CD4-positive, alpha-beta T cell (primary cell): ENCODE measurements around the gene TLK1. TPM values are rescaled to one million over a fixed set of nuclear protein-coding genes. Genes with fewer than 3 reads are reported as not detected.

ENCODE experiments used
- ATAC-seq: fragments of 200-7000 bp; cut with Tn5 transposase; one replicate; pipeline ENCODE4 v1.10.0; 2022; ENCODE audit warnings: mild to moderate bottlenecking; ENCODE audit not compliant: poor library complexity
- CTCF ChIA-PET: fragments of 350-600 bp; sonication (Branson Sonifier 250); formaldehyde crosslinking; loops from one replicate; lab custom pipeline; 2021; ENCODE audit warnings: antibody characterized with exemption, inconsistent platforms; lab: Charles Lee
- POLR2A ChIA-PET: fragments of 350-600 bp; sonication (Branson Sonifier 250); formaldehyde crosslinking; loops from one replicate; lab custom pipeline; 2021; ENCODE audit warnings: antibody characterized with exemption, inconsistent platforms; lab: Charles Lee
- DNase-seq, 14 experiments: peaks; one replicate each; pipeline ENCODE4 v3.0.0-alpha.2; 2013 to 2020; ENCODE audit warnings: mixed read lengths in 2 of 14
- H3K27ac ChIP-seq, 2 donors: one replicate each; pipeline versions ENCODE4 v1.5.1 to v1.7.0; 2013; ENCODE audit warnings: low read length in 2 of 2, low read depth in 1 of 2, mild to moderate bottlenecking in 1 of 2
- H3K27me3 ChIP-seq, 2 experiments: 1 replicate in 1 of 2; 2 replicates in 1 of 2; pipeline versions ENCODE4 v1.6.1 to v1.7.0; 2013; ENCODE audit warnings: low read length in 2 of 2, control low read depth in 1 of 2, mild to moderate bottlenecking in 1 of 2, moderate library complexity in 1 of 2; ENCODE audit not compliant: insufficient read depth in 2 of 2, control insufficient read depth in 1 of 2
- H3K36me3 ChIP-seq: one replicate; pipeline ENCODE4 v1.6.1; 2013; ENCODE audit warnings: low read length, control low read depth; ENCODE audit not compliant: insufficient read depth
- H3K4me1 ChIP-seq: one replicate; pipeline ENCODE4 v1.6.1; 2013; ENCODE audit warnings: low read length, control low read depth; ENCODE audit not compliant: insufficient read depth
- H3K4me3 ChIP-seq: one replicate; pipeline ENCODE4 v1.5.1; 2013; ENCODE audit warnings: mild to moderate bottlenecking, low read length, moderate library complexity
- H3K9me3 ChIP-seq, 2 experiments: 1 replicate in 1 of 2; 2 replicates in 1 of 2; pipeline versions ENCODE4 v1.6.1 to v1.7.0; 2013; ENCODE audit warnings: low read length in 2 of 2, mild to moderate bottlenecking in 2 of 2, control low read depth in 1 of 2, moderate library complexity in 1 of 2; ENCODE audit not compliant: control insufficient read depth in 1 of 2, insufficient read depth in 1 of 2
- H3K27ac Mint-ChIP-seq: one replicate; pipeline ENCODE4 v1.8.0; 2020; ENCODE audit warnings: mixed read lengths
- H3K27me3 Mint-ChIP-seq: one replicate; pipeline ENCODE4 v1.8.0; 2021; ENCODE audit warnings: mixed read lengths
- H3K36me3 Mint-ChIP-seq: one replicate; pipeline ENCODE4 v1.8.0; 2021; ENCODE audit warnings: low read depth, mixed read lengths
- H3K4me1 Mint-ChIP-seq: one replicate; pipeline ENCODE4 v1.8.0; 2021; ENCODE audit warnings: low read depth, mixed read lengths
- H3K4me3 Mint-ChIP-seq: one replicate; pipeline ENCODE4 v1.8.0; 2020; ENCODE audit warnings: mild to moderate bottlenecking, mixed read lengths
- H3K9me3 Mint-ChIP-seq: one replicate; pipeline ENCODE4 v1.8.0; 2020; ENCODE audit warnings: mixed read lengths
- CTCF ChIP-seq: fragments of 200-600 bp; IDR thresholded peaks from one replicate; pipeline ENCODE4 v1.8.0; 2022; ENCODE audit warnings: antibody characterized with exemption, mild to moderate bottlenecking
- intact Hi-C, 2 experiments: fragments of 100-400 bp; cut with DNase I in 1 of 2; cut with micrococcal nuclease in 1 of 2; formaldehyde crosslinking; loops; one replicate each; pipeline versions ENCODE4 v1.15.1 to v1.9.0; 2023 to 2025; cut with DNase I, micrococcal nuclease
- total RNA-seq, 174 experiments: library from RNA in 2 of 174; stranded (reverse) in 2 of 174; gene quantifications; one replicate each; pipeline ENCODE4 v1.2.3 and lab custom pipeline; 2021 to 2026

Gene TLK1
- total RNA-seq, 2 experiments from 2014 or later, result 135 to 138 TPM

GRCh38 chr2:171191021-171191420 lies 30.3 kb upstream of the TLK1 start:
- Mint-ChIP-seq H3K4me3 (no peak overlapping the region), H3K27me3 (no peaks in the 10 kb centered on the region), H3K27ac (no peak overlapping the region), H3K4me1 (no peaks in the 10 kb centered on the region), H3K36me3 (no peaks in the 10 kb centered on the region), H3K9me3 (no peaks in the 10 kb centered on the region)
- H3K27me3 ChIP-seq, result no peaks in the 10 kb centered on the region
- H3K27ac ChIP-seq, result no peak overlapping the region
- no peaks in the 10 kb centered on the region for H3K36me3 ChIP-seq
- DNase-seq (no peak), ATAC-seq (no peak)
- ChIA-PET CTCF (no interaction called here), POLR2A (no interaction called here)
- intact Hi-C loops, result no loop called here
- peaks cover 0 to 4% of the 10 kb centered on the region in 2 experiments for H3K9me3 ChIP-seq
- H3K4me3 ChIP-seq, result no peak overlapping the region
- no peaks in the 10 kb centered on the region for H3K4me1 ChIP-seq
- no peak for TF ChIP-seq CTCF

GRCh38 chr2:171187819-171188218 lies 27.1 kb upstream of the TLK1 start:
- Histone ChIP-seq H3K27ac (no peak overlapping the region), H3K4me3 (no peak overlapping the region), H3K9me3 (no peaks in the 10 kb centered on the region), H3K4me1 (no peaks in the 10 kb centered on the region), H3K27me3 (no peaks in the 10 kb centered on the region), H3K36me3 (no peaks in the 10 kb centered on the region)
- H3K4me3 Mint-ChIP-seq, result no peak overlapping the region
- no peak overlapping the region for H3K27ac Mint-ChIP-seq
- no peaks in the 10 kb centered on the region for H3K27me3 Mint-ChIP-seq
- H3K9me3 Mint-ChIP-seq, result no peaks in the 10 kb centered on the region
- ChIA-PET POLR2A (no interaction called here), CTCF (no interaction called here)
- no peak for TF ChIP-seq CTCF
- intact Hi-C loops, result no loop called here
- no peak for DNase-seq
- H3K4me1 Mint-ChIP-seq, result no peaks in the 10 kb centered on the region
- no peaks in the 10 kb centered on the region for H3K36me3 Mint-ChIP-seq
- no peak for ATAC-seq

GRCh38 chr2:171187177-171187576 lies 26.5 kb upstream of the TLK1 start:
- no peaks in the 10 kb centered on the region for H3K36me3 Mint-ChIP-seq
- Histone ChIP-seq H3K4me1 (no peaks in the 10 kb centered on the region), H3K27ac (no peak overlapping the region), H3K36me3 (no peaks in the 10 kb centered on the region), H3K27me3 (no peaks in the 10 kb centered on the region), H3K9me3 (no peaks in the 10 kb centered on the region), H3K4me3 (no peak overlapping the region)
- no peaks in the 10 kb centered on the region for H3K27me3 Mint-ChIP-seq
- CTCF ChIA-PET, result no interaction called here
- ATAC-seq, result no peak
- no peak overlapping the region for H3K4me3 Mint-ChIP-seq
- no peak for TF ChIP-seq CTCF
- POLR2A ChIA-PET, result no interaction called here
- intact Hi-C loops, result no loop called here
- no peak overlapping the region for H3K27ac Mint-ChIP-seq
- no peak for DNase-seq
- H3K9me3 Mint-ChIP-seq, result no peaks in the 10 kb centered on the region
- no peaks in the 10 kb centered on the region for H3K4me1 Mint-ChIP-seq
